SH-SY5Y (cell line): ENCODE results near the gene ZNF81.

Experiments
- GATA2 ChIP-seq: IDR thresholded peaks from 2 replicates; pipeline ENCODE4 v1.6.1; 2011; ENCODE audit warnings: mild to moderate bottlenecking, low read depth, low read length
- GATA3 ChIP-seq: IDR thresholded peaks from 2 replicates; pipeline ENCODE4 v1.6.1; 2011; ENCODE audit warnings: low read depth, mild to moderate bottlenecking, low read length, moderate library complexity

GRCh38 chrX:47877327-47877726, 40.6 kb downstream of the ZNF81 start:
- TF ChIP-seq GATA2 = no peak
- no peak for TF ChIP-seq GATA3
